OCI-LY7 (cell line): ENCODE measurements around the gene FMN1. TPM values are rescaled to one million over a fixed set of nuclear protein-coding genes. Genes with fewer than 3 reads are reported as not detected.

Experiments
- BruUV-seq: library from RNA; stranded (reverse); fragments of 400-500 nt; replicated peaks from 2 replicates; lab custom pipeline; 2021; lab: Mats Ljungman, UMichigan
- CTCF ChIA-PET: fragments of 300-600 bp; sonication (Branson Sonifier 250); formaldehyde crosslinking; loops from one replicate; lab custom pipeline; 2022; ENCODE audit warnings: antibody characterized with exemption; ENCODE audit not compliant: unreplicated experiment; lab: Charles Lee
- POLR2A ChIA-PET: fragments of 300-600 bp; sonication (Branson Sonifier 250); formaldehyde crosslinking; loops from one replicate; lab custom pipeline; 2022; ENCODE audit warnings: antibody characterized with exemption; lab: Charles Lee
- DNase-seq: peaks from one replicate; pipeline ENCODE4 v3.0.0-alpha.2; 2015; ENCODE audit warnings: low spot score
- H2AFZ ChIP-seq: fragments of 200-600 bp; sonication (generic), shearing (Covaris generic); 2 replicates; pipeline ENCODE4 v1.6.1; 2014; ENCODE audit warnings: mild to moderate bottlenecking, antibody characterized with exemption, low read length, moderate library complexity
- H3K27ac ChIP-seq: fragments of 200-600 bp; sonication (generic); 2 replicates; pipeline ENCODE4 v1.5.1; 2014; ENCODE audit warnings: mixed run types, low read depth, mild to moderate bottlenecking, moderate library complexity, low read length, inconsistent platforms; ENCODE audit not compliant: poor library complexity, severe bottlenecking
- H3K36me3 ChIP-seq: fragments of 200-600 bp; sonication (generic); 2 replicates; pipeline ENCODE4 v1.6.1; 2014; ENCODE audit warnings: mild to moderate bottlenecking, antibody characterized with exemption, low read length, moderate library complexity, mixed read lengths; ENCODE audit not compliant: insufficient read depth
- H3K4me1 ChIP-seq: fragments of 200-600 bp; sonication (generic); 2 replicates; pipeline ENCODE4 v1.5.1; 2014; ENCODE audit warnings: mild to moderate bottlenecking, low read length; ENCODE audit not compliant: insufficient read depth, poor library complexity, severe bottlenecking
- H3K4me2 ChIP-seq: fragments of 200-600 bp; sonication (generic); 2 replicates; pipeline ENCODE4 v1.6.1; 2014; ENCODE audit warnings: mild to moderate bottlenecking, low read length
- H3K4me3 ChIP-seq: fragments of 200-600 bp; sonication (generic); 2 replicates; pipeline ENCODE4 v1.5.1; 2014; ENCODE audit warnings: mild to moderate bottlenecking, low read depth, low read length; ENCODE audit not compliant: poor library complexity, severe bottlenecking
- H3K79me2 ChIP-seq: fragments of 200-600 bp; sonication (generic); 2 replicates; pipeline ENCODE4 v1.6.1; 2016; ENCODE audit warnings: low read depth, mild to moderate bottlenecking, low read length, moderate library complexity, mixed read lengths; ENCODE audit not compliant: insufficient read depth
- H3K9me2 ChIP-seq: fragments of 200-600 bp; sonication (generic); 2 replicates; pipeline ENCODE4 v1.6.1; 2016; ENCODE audit warnings: mild to moderate bottlenecking, low read length, mixed read lengths; ENCODE audit not compliant: insufficient read depth
- H3K9me3 ChIP-seq: fragments of 200-600 bp; sonication (generic); 2 replicates; pipeline ENCODE4 v1.6.1; 2014; ENCODE audit warnings: mild to moderate bottlenecking, mixed run types, low read length, mixed read lengths
- H4K20me1 ChIP-seq: fragments of 200-600 bp; sonication (generic); 2 replicates; pipeline ENCODE4 v1.6.1; 2014; ENCODE audit warnings: mild to moderate bottlenecking, antibody characterized with exemption, low read length, moderate library complexity, mixed read lengths; ENCODE audit not compliant: insufficient read depth
- CTCF ChIP-seq: fragments of 200-600 bp; sonication (generic); conservative IDR thresholded peaks from 2 replicates; pipeline ENCODE4 v1.5.1; 2014; ENCODE audit warnings: mild to moderate bottlenecking, antibody characterized with exemption, low read length, moderate library complexity, mixed read lengths
- EZH2phosphoT487 ChIP-seq: fragments of 200-600 bp; sonication (generic); IDR thresholded peaks from 2 replicates; pipeline ENCODE4 v1.6.1; 2018; ENCODE audit warnings: low read depth, borderline replicate concordance, mild to moderate bottlenecking, mixed run types, antibody characterized with exemption, low read length, moderate library complexity, mixed read lengths
- intact Hi-C: fragments of 100-400 bp; cut with micrococcal nuclease; formaldehyde crosslinking; loops from one replicate; pipeline ENCODE4 v1.10.0; 2022; ENCODE audit not compliant: unreplicated experiment
- total RNA-seq, 2 experiments: library from RNA; depleted of rRNA in 1 of 2; stranded (reverse); fragments of >200 nt in 1 of 2; shearing (Covaris generic) in 1 of 2; gene quantifications; 2 replicates each; pipeline ENCODE4 v1.2.3, GENCODE V29; 2014 to 2022

Gene FMN1
- total RNA-seq, 2 experiments from 2014 or later, result 3.2 to 4.2 TPM

- Histone ChIP-seq H3K4me2 (no peak overlapping the region), H4K20me1 (no peaks in the 10 kb centered on the region), H3K27ac (no peak overlapping the region), H2AFZ (no peak overlapping the region), H3K9me3 (no peaks in the 10 kb centered on the region), H3K4me3 (no peak overlapping the region), H3K36me3 (no peaks in the 10 kb centered on the region), H3K79me2 (no peaks in the 10 kb centered on the region), H3K4me1 (peaks cover 11% of the 10 kb centered on the region), H3K9me2 (no peaks in the 10 kb centered on the region)
- CTCF ChIA-PET, result no interaction called here
- no peak for DNase-seq
- intact Hi-C loops, result no loop called here
- POLR2A ChIA-PET, result no interaction called here
- BruUV-seq, result no TSS peak
- TF ChIP-seq EZH2phosphoT487 (no peak), CTCF (no peak)
Observed at GRCh38 chr15:32831485-32831884, 363.0 kb downstream of the FMN1 start.

- Histone ChIP-seq H3K9me3 (no peaks in the 10 kb centered on the region), H3K4me3 (no peak overlapping the region), H3K79me2 (no peaks in the 10 kb centered on the region), H3K4me1 (peaks cover 11% of the 10 kb centered on the region), H2AFZ (no peak overlapping the region), H3K27ac (no peak overlapping the region), H4K20me1 (no peaks in the 10 kb centered on the region), H3K9me2 (no peaks in the 10 kb centered on the region), H3K4me2 (no peak overlapping the region), H3K36me3 (no peaks in the 10 kb centered on the region)
- POLR2A ChIA-PET, result no interaction called here
- CTCF ChIA-PET, result no interaction called here
- BruUV-seq, result no TSS peak
- DNase-seq, result no peak
- intact Hi-C loops, result no loop called here
- TF ChIP-seq CTCF, result no peak
- no peak for TF ChIP-seq EZH2phosphoT487
Observed at GRCh38 chr15:32830241-32830640, 364.3 kb downstream of the FMN1 start.

GRCh38 chr15:32829436-32829835 lies 365.1 kb downstream of the FMN1 start:
- DNase-seq, result no peak
- peaks cover 7% of the 10 kb centered on the region for H3K4me1 ChIP-seq
- TF ChIP-seq EZH2phosphoT487, result no peak
- no peak for TF ChIP-seq CTCF
- H3K9me2 ChIP-seq, result no peaks in the 10 kb centered on the region
- POLR2A ChIA-PET, result no interaction called here
- BruUV-seq, result no TSS peak
- H3K79me2 ChIP-seq, result no peaks in the 10 kb centered on the region
- no peak overlapping the region for H3K27ac ChIP-seq
- no peak overlapping the region for H3K4me2 ChIP-seq
- no peaks in the 10 kb centered on the region for H4K20me1 ChIP-seq
- H2AFZ ChIP-seq, result no peak overlapping the region
- intact Hi-C loops, result no loop called here
- CTCF ChIA-PET, result no interaction called here
- H3K9me3 ChIP-seq, result no peaks in the 10 kb centered on the region
- H3K4me3 ChIP-seq, result no peak overlapping the region
- no peaks in the 10 kb centered on the region for H3K36me3 ChIP-seq
